Measurements from ENCODE around the gene CS.
"Not testable (repeated sequence)": the region's sequence is repeated elsewhere in the genome, so short reads cannot be mapped to it uniquely, and the experiment has no call there.

CS gene

DNA sequence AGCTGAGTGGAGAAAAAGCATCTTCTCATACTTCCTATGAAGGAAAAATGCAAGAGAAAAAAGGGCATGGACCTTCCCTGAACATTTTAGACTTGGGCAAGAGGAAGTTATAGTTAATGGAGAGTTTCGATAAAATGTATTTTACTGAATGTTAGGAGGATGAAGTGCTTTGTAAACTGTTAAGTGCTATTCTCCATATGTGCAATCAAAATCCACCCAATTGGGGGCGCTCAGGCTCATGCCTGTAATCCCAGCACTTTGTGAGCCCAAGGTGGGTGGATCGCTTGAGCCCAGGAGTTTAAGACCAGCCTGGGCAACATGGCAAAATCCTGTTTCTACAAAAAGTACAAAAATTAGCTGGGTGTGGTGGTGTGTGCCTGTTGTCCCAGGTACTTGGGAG is 17.5 kb upstream of the CS start:
- DNase-seq: no peak

GRCh38 chr12:56315622-56316473 is 15.7 kb upstream of the CS start, which contains the start of gene CNPY2:
Gene CNPY2, minus strand, starts transcription at chr12:56315988. Its CDS starts 771 bp downstream, at chr12:56315217.
- peak; percentile 95 for DNase-seq

GRCh38 chr12:56315249-56315621 is 15.1 kb upstream of the CS start:
- no peak for DNase-seq

- no peak for DNase-seq
Measured at GRCh38 chr12:56311003-56311402, 10.9 kb upstream of the CS start.

GRCh38 chr12:56308714-56309113 is 8.6 kb upstream of the CS start:
- no peak for DNase-seq

DNA sequence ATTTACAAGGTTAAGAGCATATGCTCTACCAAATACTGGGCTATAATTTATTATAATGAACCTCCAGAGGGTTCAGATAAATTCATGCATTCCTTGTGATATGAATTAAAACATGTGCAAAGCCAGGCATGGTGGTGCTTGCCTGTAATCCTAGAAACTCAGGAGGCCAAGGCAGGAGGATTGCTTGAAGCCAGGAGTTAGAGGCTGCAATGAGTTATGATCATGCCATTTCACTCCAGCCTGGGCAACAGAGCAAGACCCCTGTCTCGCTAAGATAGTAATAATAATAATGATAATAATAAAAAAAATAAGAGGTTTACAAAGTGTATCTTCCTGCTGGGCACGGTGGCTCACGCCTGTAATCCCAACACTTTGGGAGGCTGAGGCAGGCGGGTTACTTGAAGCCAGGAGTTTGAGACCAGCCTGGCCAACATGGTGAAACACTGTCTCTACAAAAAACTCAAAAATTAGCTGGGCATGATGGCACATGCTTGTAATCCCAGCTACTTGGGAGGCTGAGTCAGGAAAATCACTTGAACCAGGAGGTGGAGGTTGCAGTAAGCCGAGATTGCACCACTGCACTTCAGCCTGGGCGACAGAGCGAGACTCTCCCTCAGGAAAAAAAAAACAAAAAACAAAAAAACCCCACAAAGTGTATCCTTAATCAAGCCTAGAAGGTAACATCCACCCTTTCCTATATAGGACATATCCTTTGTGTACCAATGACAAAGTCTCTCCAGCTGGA is 7.3 kb upstream of the CS start:
- no peak for DNase-seq

GRCh38 chr12:56304872-56305590 is 4.9 kb upstream of the CS start:
- DNase-seq: no peak

- no peak for DNase-seq
Measured at GRCh38 chr12:56304276-56304675, 4.1 kb upstream of the CS start.

DNA sequence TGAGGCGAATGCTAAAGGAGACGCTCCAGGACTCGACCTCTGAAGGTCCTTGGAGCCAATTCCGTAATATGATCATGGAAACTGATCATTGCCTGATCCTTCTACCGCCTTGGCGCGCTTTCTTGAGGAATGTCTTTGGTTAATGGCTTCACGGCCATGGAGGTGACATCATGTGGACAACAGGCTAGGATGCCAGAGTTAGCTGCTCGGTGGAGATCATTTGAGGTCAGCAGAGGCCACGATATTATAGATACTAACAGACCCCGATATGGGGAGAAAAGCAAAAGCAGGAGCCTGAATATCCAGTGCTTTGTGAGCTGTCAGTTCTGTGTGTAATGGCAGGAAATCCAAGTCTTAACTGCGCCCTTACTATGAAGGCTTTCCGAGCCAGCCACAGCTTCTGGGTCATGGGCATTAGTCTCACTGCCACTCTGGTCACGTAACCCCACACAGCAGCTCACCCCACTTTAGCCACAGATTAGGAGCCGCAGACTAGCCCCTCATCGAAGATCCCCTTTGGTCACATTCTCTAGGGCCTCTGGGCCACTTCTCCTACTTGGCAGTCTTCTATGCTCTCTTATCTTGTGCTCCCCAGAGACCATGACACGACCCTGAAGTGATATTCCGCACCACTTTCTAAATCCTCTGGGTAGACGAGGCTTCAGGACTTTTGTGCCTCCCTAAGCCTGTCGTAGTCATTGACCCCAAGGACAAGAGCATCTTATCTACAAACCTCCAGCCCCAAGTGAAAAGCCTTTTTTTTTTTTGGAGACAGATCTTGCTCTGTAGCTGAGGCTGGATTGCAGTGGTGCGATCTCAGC is 724 bp upstream of the CS start:
- DNase-seq: no peak

GRCh38 chr12:56299308-56299852 is 750 bp downstream of the CS start:
- DNase-seq: peak; percentile 18

DNA sequence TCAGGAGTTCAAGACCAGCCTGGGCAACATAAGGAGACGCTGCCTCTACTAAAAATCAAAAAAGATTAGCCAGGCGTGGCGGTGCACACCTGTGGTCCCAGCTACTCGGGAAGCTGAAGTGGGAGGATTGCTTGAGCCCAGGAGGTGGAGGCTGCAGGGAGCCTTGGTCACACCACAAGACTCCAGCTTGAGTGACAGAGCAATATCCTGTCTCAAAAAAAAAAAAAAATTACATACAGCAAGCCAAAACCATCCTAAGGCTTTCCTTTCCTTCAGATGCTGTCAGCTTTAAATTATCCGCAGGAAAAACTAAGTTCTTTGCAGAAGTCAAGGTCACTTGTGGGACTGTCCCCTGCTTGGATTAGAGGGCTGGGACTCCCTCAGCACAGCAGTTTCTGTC is 1.3 kb downstream of the CS start:
- no peak for DNase-seq

DNA sequence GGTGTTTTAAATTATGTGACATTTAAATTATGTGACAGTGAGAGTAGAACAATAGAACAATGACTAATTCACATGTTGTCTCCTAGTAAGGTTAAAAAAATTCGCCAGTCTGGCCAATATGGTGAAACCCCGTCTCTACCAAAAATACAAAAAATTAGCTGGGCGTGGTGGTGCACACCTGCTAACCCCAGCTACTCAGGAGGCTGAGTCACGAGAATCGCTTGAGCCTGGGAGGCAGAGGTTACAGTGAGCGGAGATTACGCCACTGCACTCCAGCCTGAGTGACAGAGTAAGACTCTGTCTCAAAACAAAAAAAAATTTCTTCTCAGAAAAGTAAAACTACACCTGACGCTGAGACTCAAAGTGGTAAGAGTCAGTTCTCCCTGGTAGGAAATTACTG is 2.7 kb downstream of the CS start:
- no peak for DNase-seq

DNA sequence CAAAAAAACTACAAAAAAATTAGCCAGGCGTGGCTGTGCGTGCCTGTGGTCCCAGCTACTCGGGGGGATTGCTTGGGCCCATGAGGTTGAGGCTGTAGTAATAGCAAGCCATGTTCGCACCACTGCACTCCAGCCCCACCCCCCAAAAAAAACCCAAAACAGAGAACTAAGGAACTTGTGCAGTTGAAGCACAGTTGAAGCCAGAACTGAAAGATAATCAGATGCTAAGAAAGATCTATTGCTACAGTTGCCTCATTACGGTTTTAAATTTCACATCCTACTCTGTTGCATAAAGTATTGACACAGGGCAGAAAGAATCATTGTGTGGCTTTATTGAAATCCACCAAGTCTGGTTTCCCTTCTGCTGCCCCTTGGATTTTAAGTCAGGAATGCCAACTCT is 3.8 kb downstream of the CS start:
- peak; percentile 84 for DNase-seq

DNA sequence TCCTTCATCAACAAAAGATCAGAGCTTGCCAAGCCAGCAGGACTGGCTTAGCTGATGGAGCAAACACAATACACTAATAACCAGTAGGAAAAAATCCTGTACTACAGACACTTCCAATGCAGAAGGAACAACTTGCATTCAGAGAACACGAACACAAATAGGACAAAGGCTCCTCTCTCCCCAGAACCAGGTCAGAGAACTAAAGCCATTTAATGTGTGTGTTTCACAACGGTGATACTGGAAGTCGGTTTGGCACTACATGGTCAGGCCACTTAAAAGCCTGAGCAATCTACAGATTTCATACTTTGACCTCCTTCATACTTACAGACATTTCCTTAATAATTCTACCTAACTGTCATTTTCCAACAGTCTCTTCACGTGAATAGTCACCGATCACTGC is 6.3 kb downstream of the CS start:
- DNase-seq: peak; percentile 8

- DNase-seq: peak; percentile 56
Measured at GRCh38 chr12:56288705-56289387, 11.3 kb downstream of the CS start.

- DNase-seq: no peak
Measured at GRCh38 chr12:56286044-56286830, 13.9 kb downstream of the CS start.

- not testable (repeated sequence) for DNase-seq
Measured at GRCh38 chr12:56284263-56284662, 15.9 kb downstream of the CS start.

DNA sequence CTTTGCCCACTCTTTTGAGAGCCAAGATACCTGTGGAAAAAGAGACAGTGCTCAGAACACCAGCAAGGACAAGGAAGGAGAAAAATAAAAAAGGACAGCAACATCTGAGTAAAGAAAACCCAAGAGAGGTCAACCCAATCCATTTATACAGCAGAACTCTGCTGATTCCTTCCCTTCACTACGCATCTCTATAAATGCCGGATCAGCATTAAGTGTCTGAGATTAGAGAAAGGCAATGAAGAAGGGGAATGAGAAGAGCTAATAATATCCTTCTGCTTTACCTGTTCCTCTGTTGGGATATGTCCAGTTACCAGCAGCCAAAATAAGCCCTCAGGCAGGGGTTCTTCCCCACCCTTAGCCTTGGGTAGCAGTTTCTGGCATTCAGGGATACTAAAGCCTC is 17.6 kb downstream of the CS start:
- DNase-seq: no peak

DNA sequence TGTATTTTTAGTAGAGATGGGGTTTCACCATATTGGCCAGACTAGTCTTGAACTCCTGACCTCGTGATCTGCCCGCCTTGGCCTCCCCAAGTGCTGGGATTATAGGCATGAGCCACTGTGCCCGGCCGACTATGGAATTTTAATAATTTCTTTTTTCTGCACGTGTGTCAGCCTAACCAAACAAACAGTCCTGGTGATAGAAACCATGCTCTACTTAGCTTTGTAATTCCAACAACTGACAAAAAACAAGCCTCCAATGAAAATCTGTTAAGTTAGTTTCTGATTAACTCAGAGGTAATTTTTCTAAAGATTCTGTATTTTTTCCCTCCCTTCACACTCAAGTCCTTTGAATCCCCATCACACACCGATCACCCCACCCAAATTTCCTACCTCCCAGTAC is 18.1 kb downstream of the CS start:
- DNase-seq: no peak

DNA sequence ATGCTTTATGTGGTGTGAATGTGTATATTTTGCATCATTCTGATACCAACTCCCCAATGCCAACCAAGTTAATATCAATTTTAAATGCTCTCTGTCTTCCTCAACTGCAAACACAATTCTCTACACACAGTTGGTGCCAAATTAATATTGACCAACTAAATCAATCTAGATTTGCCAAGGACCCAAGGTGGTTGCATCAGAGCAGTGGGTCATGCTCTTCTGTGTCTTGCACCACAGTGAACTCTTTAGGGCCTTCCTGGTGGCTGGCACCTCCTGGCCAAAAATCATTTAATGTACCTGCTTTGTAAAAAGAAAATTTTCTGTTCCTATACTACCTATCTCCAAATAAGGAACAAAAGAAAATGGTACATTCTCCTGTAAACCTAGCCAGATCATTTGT is 19.3 kb downstream of the CS start:
- DNase-seq: peak; percentile 9

- no peak for DNase-seq
Measured at GRCh38 chr12:56278905-56279304, 21.2 kb downstream of the CS start.
